Activated CD8-positive, alpha-beta memory T cell treated with anti-CD3 and anti-CD28 coated beads for 24 hours (primary cell): ENCODE measurements around the gene UNKL.

ENCODE experiments used
- DNase-seq: peaks from one replicate; pipeline ENCODE4 v3.0.0-alpha.2; 2020

UNKL gene

GRCh38 chr16:1348441-1348840, 66.1 kb downstream of the UNKL start:
- DNase-seq: no peak

GRCh38 chr16:1347962-1348361, 66.5 kb downstream of the UNKL start:
- DNase-seq: no peak

DNA sequence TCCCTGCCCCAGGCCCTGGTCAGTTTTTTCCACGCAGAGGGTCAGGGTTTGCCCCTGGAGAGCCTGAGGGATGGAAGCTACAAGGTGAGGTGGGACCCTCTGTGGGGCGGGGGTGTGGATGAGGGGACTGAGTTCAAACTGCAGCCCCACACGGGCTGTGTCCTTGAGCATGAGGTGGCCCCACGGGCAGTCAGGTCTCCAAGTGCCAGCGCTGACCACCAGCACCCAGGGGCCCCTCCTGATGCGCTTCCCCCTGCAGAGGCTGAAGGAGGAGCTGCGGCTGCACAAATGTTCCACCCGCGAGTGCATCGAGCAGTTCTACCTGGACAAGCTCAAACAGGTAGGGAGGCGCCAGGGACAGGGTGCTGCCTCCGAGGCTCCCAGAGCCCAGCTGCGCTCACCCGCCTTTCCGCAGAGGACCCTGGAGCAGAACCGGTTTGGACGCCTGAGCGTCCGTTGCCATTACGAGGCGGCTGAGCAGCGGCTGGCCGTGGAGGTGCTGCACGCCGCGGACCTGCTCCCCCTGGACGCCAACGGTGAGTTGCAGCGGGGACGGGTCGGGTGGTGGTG, 67.1 kb downstream of the UNKL start:
- no peak for DNase-seq

DNA sequence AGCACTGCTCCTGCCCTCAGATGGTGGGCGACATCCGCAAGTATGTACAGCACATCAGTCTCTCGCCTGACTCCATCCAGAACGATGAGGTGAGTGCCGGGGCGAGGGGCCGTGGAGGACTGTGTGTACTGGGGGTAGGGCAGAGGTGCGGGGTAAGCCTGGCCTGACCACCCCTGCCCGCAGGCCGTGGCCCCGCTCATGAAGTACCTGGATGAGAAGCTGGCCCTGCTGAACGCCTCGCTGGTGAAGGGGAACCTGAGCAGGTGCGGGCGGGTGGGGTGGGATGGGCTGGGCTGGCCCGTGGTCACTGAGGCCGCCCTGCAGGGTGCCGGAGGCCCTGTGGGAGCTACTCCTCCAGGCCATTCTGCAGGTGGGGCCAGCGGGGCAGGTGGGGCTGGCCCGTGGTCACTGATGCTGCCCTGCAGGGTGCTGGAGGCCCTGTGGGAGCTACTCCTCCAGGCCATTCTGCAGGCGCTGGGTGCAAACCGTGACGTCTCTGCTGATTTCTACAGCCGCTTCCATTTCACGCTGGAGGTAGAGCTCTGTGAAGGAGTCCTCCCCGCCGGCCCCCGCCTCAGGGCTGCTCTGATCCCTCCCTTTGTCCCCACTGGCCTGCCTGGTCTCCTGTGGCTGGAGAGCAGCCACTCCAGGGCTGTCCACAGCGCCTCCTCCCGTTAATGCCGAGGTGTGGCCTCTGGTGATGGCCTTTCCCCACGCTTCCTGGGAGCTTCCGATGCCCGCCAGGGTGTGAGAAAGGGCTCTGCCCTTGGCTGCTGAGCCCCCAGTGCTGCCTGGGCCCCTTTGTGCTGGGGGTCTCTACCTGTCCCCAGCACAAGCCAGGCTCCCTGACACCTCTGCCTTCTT, 67.8 kb downstream of the UNKL start:
- no peak for DNase-seq

DNA sequence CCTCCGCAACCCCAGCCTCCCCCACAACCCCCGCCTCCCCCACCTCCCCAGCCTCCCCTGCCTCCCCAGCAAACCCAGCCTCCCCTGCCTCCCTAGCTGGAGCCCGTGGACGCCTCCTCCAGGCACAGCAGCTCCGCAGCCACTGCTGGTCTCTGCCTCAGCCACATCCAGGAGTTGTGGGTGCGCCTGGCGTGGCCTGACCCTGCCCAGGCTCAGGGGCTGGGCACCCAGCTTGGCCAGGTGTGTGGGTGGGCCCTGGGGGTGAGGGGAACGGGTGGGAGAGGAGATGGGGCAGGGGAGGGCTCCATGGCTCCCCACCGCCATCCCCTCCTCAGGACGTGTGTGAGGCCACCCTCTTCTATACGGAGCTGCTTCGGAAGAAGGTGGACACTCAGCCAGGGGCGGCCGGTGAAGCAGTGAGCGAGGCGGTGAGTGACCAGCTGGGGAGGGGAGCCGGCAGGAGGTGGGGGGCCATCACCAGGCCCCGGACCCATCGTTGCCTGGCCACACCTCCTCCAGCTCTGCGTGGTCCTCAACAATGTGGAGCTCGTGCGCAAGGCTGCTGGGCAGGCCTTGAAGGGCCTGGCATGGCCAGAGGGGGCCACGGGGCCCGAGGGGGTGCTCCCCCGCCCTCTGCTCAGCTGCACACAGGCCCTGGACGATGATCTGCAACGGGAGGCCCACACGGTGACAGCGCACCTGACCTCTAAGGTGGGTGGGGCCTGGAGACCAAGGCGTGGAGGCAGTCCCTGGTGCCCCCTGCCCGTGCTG, 68.7 kb downstream of the UNKL start:
- no peak for DNase-seq

GRCh38 chr16:1345087-1345486, 69.4 kb downstream of the UNKL start:
- DNase-seq: no peak

- no peak for DNase-seq
Observed at GRCh38 chr16:1344499-1344898, 70.0 kb downstream of the UNKL start.

GRCh38 chr16:1343428-1344242, 70.9 kb downstream of the UNKL start:
- no peak for DNase-seq

DNA sequence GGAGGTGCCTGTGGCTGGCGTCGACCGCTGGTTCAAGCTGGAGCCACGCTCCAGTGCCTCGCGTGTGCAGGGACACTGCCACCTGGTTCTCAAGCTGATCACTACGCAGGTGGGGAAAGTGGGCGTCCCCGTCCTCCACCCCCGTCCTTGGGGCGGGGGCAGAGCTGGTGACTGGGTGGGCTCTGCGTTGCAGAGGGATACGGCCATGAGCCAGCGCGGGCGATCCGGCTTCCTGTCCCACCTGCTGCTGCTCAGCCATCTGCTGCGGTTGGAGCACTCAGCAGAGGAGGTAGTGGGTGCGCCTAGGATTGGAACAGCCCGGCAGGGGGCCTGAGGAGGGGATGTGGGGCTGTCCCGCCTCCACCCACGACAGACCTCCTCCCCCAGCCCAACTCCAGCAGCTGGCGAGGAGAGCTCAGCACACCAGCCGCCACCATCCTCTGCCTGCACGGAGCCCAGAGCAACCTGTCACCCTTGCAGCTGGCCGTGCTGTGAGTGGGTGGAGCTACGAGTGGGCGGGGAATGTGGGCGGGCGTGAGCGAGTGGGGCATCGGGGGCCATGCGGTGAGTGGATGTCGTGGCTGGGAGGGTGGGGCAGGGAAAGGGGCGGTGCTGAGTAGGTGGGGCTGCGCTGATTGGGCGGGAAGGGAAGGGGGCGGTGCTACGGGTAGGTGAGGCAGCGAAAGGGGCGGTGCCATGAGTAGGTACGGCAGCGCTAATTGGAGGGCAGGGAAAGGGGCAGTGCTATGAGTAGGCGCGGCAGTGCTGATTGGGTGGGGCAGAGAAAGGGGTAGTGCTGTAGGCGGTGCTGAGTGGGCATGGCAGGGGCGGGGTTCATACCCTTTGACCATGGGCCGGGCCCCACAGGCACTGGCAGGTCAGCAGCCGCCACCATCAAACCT, 71.7 kb downstream of the UNKL start:
- DNase-seq: peak; percentile 94

DNA sequence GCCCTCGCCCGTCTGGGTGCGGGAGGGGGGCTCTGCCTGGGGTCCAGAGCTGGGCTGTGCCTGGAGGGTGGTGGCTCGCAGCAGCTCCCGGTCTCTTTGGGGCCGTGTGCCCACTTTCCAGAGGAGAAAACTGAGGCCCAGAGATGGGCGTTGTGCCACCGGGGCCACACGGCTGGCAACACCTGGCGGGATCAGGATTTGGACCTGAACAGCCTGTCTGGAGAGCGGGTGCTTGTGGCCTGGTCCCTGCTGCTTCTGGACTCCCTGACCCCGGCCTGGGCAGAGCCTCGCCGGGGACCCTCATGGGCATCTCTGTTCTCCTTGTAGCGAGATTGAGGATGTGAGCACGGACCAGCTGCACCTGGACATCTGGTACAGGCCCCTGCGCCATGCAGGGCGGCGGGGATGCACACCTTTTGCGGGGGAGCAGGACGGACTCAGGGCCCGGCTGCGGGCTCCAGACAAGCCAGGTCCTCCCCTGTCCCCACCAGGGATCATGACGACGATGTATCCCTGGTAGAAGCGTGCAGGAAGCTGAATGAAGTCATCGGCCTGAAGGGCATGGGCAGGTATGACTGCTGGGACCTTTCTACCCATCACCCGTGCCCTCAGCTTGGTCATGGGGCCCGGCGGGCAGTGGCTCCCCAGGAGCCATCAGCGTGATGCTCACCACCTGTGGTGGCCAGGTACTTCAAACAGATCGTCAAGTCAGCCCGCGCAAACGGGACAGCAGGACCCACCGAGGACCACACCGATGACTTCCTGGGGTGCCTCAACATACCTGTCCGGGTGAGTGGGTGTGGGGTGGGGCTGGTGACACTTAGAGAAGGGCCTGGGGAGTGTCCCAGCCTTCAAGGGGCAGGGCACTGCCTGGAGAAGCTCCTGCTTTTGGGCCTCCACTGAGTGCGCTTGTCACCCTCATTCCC, 72.7 kb downstream of the UNKL start:
- no peak for DNase-seq

- no peak for DNase-seq
Observed at GRCh38 chr16:1340730-1341494, 73.6 kb downstream of the UNKL start.

- no peak for DNase-seq
Observed at GRCh38 chr16:1338855-1339675, 75.4 kb downstream of the UNKL start.

- no peak for DNase-seq
Observed at GRCh38 chr16:1338119-1338730, 76.3 kb downstream of the UNKL start.

DNA sequence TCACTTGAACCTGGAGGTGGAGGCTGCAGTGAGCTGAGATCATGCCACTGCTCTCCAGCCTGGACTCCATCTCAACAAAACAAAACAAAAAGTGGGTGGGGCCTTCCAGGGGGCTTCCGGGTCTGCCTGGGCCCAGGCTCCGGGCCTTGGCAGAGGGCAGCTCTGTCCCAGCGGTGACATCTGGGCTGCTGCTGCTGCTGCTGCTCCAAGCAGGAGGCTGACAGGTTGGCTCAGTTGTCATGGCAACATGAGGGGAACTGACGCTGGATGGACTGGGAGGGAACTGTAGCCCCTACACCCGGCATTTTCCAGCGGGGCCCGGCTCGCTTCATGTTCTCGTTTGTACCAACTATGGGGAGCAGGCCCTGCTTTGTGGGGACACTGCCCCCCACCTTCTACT, 77.0 kb downstream of the UNKL start:
- no peak for DNase-seq

DNA sequence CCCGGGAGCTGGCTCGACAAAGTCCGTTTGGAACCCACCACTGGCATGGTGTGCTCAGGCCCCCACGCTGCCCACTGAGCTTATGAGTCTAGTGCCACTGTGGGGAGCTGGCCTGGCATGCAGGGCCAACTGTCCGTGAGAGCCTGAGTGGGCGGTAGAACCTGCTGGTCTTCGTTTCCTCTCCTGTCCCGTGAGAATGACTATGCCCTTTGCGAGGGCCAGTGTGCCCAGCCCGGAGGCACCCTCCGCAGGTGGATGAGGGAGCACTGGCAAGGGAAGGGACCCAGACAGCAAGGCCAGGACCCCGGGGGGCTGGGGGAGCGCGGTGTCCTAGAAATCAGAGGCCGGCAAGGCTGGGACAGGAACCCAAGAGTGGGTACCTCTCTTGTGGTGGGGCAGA, 77.9 kb downstream of the UNKL start:
- no peak for DNase-seq

GRCh38 chr16:1335996-1336395, 78.5 kb downstream of the UNKL start:
- no peak for DNase-seq

GRCh38 chr16:1335211-1335971, 79.1 kb downstream of the UNKL start:
- DNase-seq: no peak

DNA sequence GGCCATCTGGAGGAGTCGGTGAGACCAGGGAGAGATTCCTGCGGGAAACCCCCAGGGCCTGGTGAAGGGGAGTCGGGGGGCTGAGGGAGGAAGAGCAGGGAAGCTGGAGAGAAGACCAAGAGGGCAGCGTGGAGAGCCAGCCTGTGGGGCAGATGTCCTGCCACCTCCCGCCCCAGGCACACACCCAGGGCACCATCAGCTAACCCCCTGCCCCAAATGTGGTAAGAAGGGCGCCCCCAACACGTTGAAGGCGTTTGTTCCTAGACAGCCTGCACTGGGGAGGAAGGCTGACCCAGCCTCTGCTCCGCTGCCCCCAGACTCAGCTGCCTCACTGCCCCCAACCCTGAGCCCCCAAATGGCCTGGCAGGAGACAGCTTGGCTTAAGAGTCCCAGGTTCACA, 79.8 kb downstream of the UNKL start:
- no peak for DNase-seq
